Measurements from ENCODE around the gene EIF3I.
A peak's percentile ranks its signal among the peaks of the same experiment; 100 is the strongest.
"Not testable (repeated sequence)": the region's sequence is repeated elsewhere in the genome, so short reads cannot be mapped to it uniquely, and the experiment has no call there.

Gene EIF3I

DNA sequence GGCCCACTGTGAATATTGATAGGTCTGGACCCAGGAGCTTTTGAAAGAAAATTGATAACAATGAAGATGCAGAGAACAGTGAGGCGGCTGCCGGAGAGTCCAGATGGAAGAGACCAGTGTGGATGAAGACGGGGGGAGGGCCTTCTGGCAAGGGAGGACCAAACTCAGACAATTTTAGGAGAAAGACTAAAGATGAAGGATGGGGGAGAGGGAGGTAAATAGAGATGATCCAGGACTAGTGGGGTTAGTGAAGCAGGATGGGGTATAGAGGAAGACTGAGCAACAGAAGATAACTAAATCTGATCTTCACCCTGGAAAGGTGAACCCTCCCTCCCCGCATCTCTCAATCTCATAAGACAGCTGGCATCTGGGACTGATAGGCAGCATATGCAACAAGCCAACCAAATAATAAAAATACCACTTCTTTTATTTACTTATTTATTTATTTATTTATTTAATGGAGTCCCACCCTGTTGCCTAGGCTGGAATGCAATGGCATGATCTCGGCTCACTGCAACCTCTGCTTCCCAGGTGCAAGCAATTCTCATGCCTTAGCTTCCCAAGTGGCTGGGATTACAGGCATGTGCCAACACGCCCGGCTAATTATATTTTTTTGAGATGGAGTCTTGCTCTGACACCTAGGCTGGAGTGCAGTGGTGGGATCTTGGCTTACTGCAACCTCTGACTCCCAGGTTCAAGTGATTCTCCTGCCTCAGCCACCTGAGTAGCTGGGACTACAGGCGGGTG lies 10.5 kb downstream of the EIF3I start:
- DNase-seq = no peak

DNA sequence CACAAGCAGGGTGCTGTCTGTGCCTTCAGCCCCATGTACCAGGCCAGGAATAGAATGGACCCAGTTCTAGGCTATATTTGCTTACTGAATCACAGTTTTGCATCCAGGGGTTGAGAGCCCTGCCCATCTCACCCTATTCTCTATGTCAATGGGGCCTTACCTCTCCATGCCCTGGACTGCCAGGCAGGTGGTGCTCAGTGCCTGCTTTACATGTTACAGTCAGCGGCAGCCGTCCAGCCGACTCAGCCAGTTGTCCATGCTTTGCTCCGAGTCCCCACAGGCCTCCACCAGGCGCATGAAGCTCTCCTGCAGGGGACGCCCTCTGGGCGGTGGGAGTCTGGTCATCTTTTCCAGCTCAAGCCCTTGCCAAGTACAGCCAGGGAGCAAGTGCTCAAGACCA lies 12.6 kb downstream of the EIF3I start:
- DNase-seq = no peak

DNA sequence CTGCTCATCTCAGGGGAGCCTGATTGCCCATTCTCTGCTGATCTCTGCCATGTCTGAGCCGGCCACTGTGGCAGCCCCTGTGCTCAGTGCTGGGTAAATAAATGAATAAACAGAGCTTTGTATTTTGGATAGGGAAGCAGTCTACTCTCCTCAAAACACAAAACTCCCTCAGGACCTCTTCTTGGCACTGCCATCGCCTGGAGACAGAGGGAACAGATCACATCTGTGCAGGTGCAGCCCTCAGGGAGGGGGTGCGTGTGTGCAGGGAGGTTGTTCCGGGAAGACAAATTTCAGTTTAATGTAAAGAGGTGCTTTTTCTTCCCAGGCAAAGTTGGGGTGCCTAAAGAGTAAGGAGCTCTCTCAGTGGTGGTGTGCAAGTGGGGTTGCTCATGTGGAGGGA lies 17.1 kb downstream of the EIF3I start:
- DNase-seq = peak; percentile 42

DNA sequence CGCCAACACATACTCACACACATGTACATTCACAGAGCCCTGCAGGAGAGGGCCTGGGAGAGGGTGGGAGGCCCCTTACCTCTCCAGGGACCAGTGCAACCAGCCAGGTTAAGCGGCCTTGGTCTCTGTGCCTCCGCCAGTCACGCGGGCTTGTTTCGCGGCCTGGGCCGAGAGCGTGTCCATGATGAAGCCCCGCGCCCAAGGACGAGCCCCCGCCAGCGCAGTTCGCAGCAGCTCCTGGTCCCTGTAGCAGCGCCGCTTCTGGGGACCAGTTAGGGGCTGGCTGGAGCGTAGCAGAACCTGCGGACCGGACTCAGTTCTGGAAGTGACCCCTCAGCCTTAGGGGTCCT lies 17.6 kb downstream of the EIF3I start:
- no peak for DNase-seq

DNA sequence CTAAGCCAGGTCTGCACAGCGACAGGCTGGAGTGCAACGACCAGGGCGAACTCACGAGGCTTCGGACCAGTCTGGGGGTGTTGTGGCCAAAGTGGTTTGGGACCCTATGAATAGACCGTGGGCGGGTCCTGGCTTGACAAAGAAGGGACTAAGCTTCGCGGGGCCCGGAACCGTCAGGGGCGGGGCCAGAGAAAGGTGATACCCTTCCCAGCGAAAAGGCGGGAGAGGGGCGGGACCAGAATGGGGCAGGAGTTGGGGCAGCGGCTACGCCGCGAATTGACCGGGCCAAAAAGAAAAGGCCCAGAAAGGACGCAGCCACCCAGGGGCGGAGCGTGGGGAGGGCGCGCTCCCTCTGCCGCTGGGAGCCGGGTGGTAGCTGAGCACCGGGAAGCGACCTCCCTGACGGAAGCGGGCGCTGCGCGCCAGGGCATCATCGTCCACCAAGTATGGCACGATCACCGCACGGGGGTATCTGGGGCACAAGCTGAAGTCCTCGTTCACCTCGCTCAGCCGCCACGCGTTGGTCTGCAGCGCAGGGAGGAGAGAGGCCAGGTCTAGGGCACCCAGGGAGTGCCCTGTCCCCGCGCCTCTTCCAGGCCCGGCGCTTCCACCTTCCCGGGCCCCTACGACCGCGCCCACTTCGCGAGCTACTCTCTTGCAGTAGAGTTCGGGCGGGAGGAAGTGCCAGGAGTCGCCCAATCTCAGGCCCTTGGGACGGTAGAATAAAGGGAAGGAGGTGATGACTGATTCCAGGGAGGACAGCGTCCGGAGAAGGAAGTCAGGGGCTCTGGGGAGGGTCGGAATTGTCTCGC lies 18.1 kb downstream of the EIF3I start:
- DNase-seq = peak; percentile 76

DNA sequence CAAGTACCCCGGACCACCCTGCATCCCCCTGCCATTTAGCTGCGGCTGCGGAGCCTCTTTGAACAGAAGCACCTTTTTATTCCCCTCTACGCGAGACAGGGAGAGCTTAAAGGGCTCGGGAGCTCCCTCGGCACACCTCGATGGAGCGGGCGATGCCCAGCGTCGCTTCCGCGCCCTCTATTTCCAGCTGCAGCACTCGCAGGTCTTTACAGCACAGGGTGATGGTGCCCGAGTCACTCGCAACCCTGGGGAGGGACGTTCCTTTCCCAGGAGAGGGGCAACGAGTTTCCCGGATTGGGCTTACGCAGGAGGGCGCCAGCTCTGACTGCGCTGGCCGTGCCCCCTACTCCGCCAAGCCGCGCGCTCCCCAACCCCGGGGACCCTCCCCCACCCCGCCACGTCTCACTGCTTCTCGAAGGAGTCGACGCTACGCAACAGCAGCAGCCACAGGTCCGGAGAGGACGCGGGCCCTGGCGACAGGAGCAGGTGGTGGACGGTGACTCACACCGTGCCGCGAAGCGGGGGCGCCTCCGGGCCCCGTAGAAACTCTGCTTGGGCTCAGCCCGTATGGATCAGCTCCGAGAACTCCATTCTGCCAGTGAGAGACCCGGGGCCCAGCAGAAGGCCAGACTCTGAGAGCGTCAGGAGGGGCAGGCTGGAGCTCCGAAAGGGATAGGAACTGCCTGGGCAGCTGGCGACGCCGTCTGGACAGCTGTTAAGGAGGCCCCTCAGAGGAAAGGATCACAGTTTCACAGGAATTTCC lies 19.0 kb downstream of the EIF3I start:
- peak; percentile 47 for DNase-seq

DNA sequence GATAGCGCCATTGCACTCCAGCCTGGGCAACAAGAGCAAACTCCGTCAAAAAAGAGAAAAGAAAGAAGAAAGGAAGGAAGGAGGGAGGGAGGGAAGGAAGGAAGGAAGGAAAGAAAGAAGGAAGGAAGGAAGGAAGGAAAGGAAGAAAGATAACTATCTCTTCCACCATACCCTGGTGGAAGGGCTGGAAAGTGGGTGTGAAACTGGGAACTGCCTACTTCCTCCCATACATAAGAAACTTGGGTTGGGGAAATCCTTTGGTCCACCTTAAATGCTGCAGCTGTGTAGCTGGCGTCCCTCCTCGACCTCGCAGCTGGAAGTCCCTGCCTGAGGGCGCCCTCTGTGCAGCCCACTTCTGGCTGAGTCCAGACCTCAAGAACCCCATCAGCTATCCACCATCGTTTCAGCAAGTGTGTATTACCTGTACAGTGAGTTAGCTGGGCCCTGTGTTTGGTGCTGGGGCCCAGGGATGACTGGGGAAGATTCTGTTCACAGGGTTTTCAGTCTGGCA lies 20.2 kb downstream of the EIF3I start:
- no peak for DNase-seq

DNA sequence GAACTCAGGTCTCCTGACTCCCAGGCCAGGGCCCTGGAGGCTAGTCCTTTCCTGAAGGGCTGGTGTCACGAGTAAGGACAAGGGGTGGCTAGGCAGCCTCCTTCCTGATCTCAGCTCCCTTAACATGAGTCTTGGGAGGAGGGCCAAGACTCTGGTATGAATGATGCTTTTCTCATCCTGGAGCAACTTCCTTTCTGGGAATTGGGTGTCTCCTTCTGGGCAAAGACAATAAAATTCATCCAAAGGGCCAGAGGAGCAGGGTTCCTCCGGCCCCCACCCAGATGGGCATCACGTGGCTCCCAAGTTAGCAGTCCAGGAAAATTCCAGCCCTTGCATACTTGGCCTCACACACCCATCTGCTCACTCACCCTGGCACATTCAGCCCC lies 24.7 kb downstream of the EIF3I start, which contains the start of gene FAM167B:
FAM167B (plus strand) TSS at position 335 of the 386 bp plus-strand sequence. CDS start 200 bp downstream, outside the sequence.
- no peak for DNase-seq

DNA sequence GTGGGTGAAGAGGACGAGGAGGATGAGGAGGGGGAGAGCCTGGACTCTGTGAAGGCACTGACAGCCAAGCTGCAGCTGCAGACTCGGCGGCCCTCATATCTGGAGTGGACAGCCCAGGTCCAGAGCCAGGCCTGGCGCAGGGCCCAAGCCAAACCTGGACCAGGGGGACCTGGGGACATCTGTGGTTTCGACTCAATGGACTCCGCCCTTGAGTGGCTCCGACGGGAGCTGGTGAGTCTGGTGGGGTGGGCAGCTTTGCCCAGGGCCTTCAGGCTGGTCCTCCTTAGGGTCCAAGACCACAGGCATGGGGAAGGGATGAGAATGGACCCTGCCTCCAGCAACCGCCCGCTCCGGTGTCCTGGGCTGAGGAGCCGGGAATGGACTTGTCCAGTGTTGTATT lies 25.2 kb downstream of the EIF3I start:
- no peak for DNase-seq

DNA sequence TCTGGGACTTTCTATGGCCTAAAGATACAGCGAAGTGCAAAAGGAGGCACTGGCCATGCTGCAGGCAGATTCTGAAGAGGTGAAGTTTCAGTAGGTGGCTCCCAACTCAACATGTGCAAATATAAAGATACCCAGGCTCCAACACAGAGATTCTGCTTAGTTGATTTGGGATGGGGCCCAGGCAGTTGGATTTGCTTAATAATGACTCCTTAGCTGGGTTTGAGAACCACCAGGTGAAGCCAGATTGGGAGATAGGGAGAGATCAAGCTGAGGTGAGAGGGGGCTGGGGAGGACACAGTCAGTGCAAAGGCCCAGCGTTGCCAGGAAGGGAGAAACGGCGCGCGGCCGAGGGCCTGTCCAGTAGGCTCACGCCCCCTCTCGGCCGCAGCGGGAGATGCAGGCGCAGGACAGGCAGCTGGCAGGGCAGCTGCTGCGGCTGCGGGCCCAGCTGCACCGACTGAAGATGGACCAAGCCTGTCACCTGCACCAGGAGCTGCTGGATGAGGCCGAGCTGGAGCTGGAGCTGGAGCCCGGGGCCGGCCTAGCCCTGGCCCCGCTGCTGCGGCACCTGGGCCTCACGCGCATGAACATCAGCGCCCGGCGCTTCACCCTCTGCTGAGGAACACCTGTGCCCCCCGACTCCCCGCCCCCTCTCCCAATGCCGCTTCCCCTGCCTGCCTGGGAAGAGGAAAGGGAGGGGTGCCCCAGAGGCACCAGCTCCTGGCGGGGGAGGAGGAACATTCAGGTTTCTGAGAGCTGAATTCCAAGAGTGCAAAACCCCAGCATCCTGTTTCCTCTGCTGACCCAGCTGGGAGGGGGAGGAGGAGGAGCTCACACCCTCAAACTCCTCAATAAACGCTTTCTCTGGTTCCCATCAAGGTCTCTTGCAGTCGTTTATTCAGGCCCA lies 26.0 kb downstream of the EIF3I start:
- peak; percentile 87 for DNase-seq

DNA sequence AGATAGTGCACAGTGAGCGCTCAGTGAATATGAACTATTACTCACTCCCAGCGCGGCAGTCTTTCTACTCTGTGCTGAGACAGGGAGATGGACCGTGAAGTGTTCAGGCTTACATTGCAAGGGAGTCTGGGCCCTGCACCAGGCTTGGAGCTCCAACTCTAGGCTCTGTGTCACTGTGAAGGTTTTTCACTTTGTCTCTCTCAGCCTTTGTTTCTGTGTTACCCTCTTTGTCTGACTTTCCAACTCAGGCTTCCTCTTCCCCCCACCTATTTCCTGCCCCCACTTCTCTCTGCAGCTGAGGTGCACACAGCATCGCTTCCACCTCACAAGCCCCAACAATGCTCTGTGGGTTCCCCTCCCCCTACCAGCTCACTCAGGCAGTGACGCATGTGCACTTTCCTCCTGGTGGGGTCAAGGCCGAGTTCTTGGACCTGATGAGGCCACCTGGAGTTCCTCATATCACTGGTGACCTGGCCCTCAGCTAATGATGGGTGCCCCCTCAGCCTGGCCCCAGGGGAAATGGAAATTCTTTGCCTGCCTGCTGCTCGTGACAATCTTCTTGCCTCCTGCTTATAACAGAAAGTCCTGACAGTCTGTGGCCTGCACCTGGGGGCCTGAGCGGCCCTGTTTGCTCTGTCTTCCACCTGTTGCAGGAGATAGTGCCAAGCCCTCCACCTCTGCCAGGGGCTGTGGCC lies 27.8 kb downstream of the EIF3I start:
- no peak for DNase-seq

DNA sequence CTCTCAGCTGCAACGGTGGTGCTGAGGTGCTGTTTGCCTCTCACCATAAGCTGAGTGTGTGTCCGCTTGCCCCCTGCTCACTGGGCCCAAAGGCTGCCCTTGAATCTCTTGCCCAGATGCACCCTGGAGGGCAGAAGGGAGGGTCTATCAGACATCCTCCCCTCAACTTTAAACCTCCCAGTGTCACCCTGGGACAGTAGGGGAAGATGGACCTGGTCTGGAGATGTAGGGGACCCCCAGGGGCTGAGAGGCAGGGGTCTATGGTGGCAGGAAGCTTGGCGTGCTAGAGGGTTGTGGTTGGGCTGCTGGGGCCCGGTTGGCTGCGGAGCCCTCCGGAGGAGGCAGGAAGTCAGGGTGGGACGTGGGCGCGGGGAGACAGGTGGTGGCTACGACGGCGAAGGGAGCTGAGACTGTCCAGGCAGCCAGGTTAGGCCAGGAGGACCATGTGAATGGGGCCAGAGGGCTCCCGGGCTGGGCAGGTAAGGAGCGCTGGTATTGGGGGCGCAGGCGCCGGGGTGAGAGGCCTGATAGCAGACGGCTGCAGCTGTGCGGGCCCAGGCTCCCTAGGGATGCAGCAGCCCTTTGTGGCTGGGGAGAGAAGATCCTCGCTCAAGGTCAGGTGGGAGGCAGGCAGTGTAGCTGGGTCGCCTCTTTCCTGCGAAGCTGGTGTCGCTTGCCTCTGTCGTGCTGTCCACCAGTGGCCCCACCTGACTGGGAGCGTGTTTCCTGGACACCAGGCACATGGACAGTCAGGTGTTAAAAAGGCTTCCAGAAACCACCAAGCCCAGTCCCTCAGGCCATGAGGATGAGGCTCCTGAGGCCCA lies 28.9 kb downstream of the EIF3I start, which contains the start of gene LCK:
LCK (plus strand) TSS at position 373 of the 824 bp plus-strand sequence. CDS start 23,065 bp downstream, outside the sequence.
- DNase-seq = no peak

DNA sequence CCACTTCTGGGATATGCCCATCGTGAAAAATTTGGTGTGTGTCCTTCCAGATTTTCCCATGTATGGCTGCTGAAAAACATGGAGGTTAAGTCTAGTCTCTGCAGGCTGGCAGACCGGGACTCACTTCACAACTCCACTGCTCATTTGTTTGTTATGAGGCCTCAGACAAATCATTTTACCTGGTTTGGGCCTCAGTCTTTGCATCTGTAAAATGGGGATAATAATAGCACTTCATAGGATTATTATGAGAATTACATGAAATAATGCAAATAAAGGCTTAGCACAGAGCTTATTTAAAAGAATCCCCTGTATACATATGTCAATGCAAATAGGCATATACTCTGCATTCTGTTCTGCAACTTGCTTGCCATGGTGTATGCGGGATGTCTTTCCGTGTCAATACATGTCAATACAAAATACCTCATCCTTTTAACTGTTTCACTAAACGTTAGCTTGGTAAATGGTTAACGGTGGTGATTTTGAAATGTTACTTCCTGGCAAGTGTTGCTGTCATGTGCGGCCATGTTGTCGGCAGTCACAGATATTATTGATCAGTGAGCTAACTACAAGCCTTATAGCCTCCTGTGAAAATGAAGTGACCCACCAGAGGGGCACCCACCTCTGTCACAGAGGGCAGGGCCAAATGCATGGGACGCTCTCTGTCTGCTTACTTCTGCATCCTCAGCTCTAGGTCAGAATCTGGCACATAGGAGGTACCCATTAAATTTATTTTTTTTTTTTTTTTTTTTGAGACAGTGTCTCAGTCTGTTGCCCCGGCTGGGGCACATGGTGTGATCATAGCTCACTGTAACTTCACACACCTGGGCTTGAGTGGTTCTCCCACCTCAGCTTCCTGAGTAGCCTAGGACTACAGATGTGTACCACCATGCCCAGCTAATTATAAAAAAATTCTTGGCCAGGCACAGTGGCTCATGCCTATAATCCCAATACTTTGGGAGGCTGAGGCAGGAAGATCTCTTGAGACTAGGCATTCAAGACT lies 33.2 kb downstream of the EIF3I start:
- DNase-seq = no peak

DNA sequence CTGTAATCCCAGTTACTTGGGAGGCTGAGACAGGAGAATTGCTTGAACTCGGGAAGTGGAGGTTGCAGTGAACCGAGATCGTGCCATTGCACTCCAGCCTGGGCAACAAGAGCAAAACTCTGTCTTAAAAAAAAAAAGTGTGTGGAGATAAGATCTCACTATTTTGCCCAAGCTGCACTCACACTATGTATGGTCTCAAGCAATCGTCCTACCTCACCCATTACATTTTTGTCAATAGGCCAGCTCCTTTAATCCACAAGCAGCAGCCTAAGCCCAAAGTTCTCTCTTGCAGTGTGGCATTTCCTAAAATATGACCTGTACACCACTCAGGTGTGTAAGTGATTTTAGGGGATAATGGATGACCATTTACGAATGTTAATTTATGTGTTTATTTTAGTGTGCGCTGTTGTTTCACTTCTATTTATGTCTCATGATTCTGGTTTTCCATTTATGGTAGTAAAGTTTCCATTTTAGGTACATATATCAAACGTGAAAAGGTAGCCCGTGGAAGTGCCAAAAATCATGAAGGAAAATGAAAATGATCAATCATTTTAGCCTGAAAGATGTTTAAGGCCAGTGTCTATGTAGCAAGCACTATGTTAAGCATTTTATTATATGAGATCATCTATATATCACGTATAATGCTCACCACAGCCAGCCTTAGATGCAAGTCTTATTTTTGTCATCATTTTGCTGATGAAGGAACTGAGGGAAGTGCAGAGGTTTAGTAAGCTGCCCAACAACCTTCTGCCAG lies 34.4 kb downstream of the EIF3I start:
- DNase-seq = no peak

DNA sequence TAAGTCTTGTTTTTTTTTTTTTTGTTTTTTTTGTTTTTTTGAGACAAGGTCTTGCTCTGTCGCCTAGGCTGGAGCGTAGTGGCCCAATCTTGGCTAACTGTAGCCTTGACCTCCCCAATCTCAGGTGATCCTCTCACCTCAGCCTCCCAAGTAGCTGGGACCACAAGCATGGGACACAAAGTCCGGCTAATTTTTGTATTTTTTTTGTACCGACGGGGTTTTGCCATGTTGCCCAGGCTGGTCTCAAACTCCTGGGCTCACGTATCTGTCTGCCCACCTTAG lies 35.0 kb downstream of the EIF3I start:
- DNase-seq = no peak

DNA sequence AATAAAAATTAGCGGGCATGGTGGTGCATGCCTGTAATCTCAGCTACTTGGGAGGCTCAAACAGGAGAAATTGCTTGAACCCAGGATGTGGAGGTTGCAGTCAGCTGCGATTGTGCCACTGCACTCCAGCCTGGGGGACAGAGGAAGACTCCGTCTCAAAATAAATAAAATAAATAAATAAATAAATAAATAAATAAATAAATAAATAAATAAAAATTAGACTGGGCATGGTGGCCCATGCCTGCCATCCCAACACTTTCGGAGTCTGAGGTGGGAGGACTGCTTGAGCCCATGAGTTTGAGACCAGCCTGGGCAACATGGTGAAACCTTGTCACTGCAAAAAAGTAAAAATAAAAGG lies 41.0 kb downstream of the EIF3I start:
- not testable (repeated sequence) for DNase-seq

DNA sequence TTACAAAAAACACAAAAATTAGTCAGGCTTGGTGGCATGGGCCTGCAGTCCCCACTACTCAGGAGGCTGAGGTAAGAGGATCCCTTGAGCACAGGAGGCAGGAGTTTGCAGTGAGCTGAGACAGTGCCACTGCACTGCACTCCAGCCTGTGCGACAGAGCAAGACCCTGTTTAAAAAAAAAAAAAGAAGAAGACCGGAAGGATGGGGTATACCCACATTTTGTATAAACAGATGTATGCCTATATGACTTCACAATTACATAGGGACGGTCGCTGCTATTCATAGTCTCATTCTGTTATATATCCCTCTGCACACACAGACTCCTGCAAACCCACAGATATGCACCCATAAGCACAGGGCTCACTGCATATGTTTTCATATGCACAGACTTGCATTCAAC lies 41.5 kb downstream of the EIF3I start:
- no peak for DNase-seq

DNA sequence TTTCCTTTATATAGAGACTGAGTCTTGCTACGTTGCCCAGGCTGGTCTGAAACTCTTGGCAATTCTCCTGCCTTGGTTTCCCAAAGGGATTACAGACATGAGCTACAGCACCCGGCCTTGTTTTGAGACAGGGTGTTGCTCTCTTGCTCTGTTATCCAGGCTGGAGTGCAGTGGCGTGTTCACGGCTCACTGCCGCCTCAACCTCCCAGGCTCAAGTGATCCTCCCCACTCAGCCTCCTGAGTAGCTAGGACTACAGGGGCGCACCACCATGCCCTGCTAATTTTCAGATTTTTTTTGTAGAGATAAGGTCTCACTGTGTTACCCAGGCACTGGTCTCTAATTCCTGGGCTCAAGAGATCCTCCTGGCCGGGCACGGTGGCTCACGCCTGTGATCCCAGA lies 43.6 kb downstream of the EIF3I start:
- no peak for DNase-seq
